ENCODE measurements around the gene CD207.
"Not testable (repeated sequence)": the region's sequence is repeated elsewhere in the genome, so short reads cannot be mapped to it uniquely, and the experiment has no call there.

Gene CD207

GRCh38 chr2:70807102-70807827 lies 28.4 kb downstream of the CD207 start:
- no peak for DNase-seq (ENCODE audit: low read depth)
- TF ChIP-seq CTCF (IDR thresholded peaks at IDR 0.05; ENCODE audit: insufficient read depth, low read depth, low read length, missing control alignments) = no peak
- H3K4me3 ChIP-seq (ENCODE audit: low read length) = no peak overlapping the region

DNA sequence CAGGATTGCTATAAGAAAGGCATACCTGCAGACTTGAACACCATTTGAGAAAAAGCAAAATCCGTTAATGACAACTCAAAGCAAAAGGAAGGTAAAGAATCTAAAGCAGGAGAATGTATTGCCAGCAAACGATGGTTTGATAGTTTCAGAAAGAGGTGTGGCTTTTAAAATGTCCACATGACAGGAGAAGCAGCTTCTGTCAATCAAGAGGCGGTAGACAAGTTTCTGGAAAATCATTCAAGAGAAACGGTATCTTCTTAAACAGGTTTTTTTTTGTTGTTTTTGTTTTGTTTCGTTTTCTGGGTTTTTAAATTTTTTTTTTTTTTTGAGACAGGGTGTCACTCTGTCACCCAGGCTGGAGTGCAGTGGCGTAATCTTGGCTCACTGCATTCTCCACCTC lies 29.0 kb downstream of the CD207 start:
- no peak overlapping the region for H3K4me3 ChIP-seq (ENCODE audit: low read length)
- no peak for TF ChIP-seq CTCF (IDR thresholded peaks at IDR 0.05; ENCODE audit: insufficient read depth, low read depth, low read length, missing control alignments)
- DNase-seq (ENCODE audit: low read depth) = no peak

- DNase-seq (ENCODE audit: low read depth) = no peak
- no peak overlapping the region for H3K4me3 ChIP-seq (ENCODE audit: low read length)
- TF ChIP-seq CTCF (IDR thresholded peaks at IDR 0.05; ENCODE audit: insufficient read depth, low read depth, low read length, missing control alignments) = no peak
Observed at GRCh38 chr2:70806013-70806412, 29.6 kb downstream of the CD207 start.

- TF ChIP-seq CTCF (IDR thresholded peaks at IDR 0.05; ENCODE audit: insufficient read depth, low read depth, low read length, missing control alignments) = no peak
- no peak overlapping the region for H3K4me3 ChIP-seq (ENCODE audit: low read length)
- DNase-seq (ENCODE audit: low read depth) = no peak
Observed at GRCh38 chr2:70801607-70802263, 33.9 kb downstream of the CD207 start.

- no peak overlapping the region for H3K4me3 ChIP-seq (ENCODE audit: low read length)
- no peak for DNase-seq (ENCODE audit: low read depth)
- no peak for TF ChIP-seq CTCF (IDR thresholded peaks at IDR 0.05; ENCODE audit: insufficient read depth, low read depth, low read length, missing control alignments)
Observed at GRCh38 chr2:70799706-70800105, 35.9 kb downstream of the CD207 start.

DNA sequence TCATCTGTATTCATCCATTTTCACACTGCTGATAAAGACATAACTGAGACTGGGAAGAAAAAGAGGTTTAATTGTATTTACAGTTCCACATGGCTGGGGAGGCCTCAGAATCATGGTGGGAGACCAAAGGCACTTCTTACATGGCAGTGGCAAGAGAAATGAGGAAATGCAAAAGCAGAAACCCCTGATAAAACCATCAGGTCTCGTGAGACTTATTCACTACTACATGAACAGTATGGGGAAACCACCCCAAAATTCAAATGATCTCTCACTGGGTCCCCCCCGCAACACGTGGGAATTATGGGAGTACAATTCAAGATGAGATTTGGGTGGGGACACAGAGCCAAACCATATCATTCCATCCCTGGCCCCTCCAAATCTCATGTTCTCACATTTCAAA lies 37.6 kb downstream of the CD207 start:
- H3K4me3 ChIP-seq (ENCODE audit: low read length); DNase-seq (ENCODE audit: low read depth): not testable (repeated sequence)

DNA sequence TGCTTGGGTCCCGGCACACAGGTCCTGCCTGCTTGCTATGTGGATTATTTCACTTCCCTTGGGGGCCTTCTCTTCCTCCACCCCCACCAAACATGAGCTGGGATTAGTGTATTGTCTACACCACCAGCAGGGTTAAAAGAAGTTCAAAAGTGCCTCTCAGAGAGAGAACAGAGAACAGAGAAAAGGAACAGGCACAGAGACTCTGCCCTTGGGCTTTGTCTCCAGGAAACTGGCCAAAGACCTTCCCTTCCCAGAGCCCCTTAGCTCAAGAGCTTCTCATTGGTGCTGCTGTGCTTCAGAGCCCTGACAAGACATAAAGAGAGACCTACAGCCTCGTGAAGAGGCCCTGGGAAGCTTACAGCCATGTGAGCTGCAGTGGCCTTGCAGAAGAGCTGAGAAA lies 38.1 kb downstream of the CD207 start:
- no peak for TF ChIP-seq CTCF (IDR thresholded peaks at IDR 0.05; ENCODE audit: insufficient read depth, low read depth, low read length, missing control alignments)
- H3K4me3 ChIP-seq (ENCODE audit: low read length) = no peak overlapping the region
- DNase-seq (ENCODE audit: low read depth) = no peak
